IMR-90 (cell line): ENCODE results near the gene ARHGEF40.

ENCODE experiments used
- CEBPB ChIP-seq: IDR thresholded peaks from 2 replicates; pipeline ENCODE4 v1.6.1; 2012; ENCODE audit warnings: low read depth, low read length, improper control_type of control experiment
- CTCF ChIP-seq: conservative IDR thresholded peaks from 2 replicates; pipeline ENCODE4 v1.5.1; 2012; ENCODE audit warnings: mild to moderate bottlenecking, low read depth, low read length, improper control_type of control experiment
- MAFK ChIP-seq: IDR thresholded peaks from 2 replicates; pipeline ENCODE4 v1.6.1; 2012; ENCODE audit warnings: low read depth, low read length, improper control_type of control experiment
- MAZ ChIP-seq: IDR thresholded peaks from 2 replicates; pipeline ENCODE4 v1.6.1; 2012; ENCODE audit warnings: low read depth, mild to moderate bottlenecking, low read length, improper control_type of control experiment, moderate library complexity, borderline replicate concordance
- POLR2A ChIP-seq: IDR thresholded peaks from 2 replicates; pipeline ENCODE4 v1.6.1; 2012; ENCODE audit warnings: mild to moderate bottlenecking, low read depth, low read length
- RAD21 ChIP-seq: IDR thresholded peaks from 2 replicates; pipeline ENCODE4 v1.6.1; 2012; ENCODE audit warnings: low read length, improper control_type of control experiment
- RFX5 ChIP-seq: IDR thresholded peaks from 2 replicates; pipeline ENCODE4 v1.8.0; 2012; ENCODE audit warnings: low read depth, mild to moderate bottlenecking, low read length, moderate library complexity
- SMC3 ChIP-seq: fragments of 150-350 bp; IDR thresholded peaks from 2 replicates; pipeline ENCODE4 v1.6.1; 2016; ENCODE audit warnings: low read depth, mild to moderate bottlenecking, antibody characterized with exemption, low read length, moderate library complexity
- TF ChIP-seq, protein P1 (sequence below): fragments of 150-350 bp; IDR thresholded peaks from 2 replicates; pipeline ENCODE4 v1.6.1; 2017; ENCODE audit warnings: mild to moderate bottlenecking, antibody characterized with exemption, low read length, low read depth
- TF ChIP-seq, protein P2 (sequence below): fragments of 150-350 bp; IDR thresholded peaks from 2 replicates; pipeline ENCODE4 v1.6.1; 2016; ENCODE audit warnings: low read depth, mild to moderate bottlenecking, low read length, moderate library complexity, borderline replicate concordance

DNA sequence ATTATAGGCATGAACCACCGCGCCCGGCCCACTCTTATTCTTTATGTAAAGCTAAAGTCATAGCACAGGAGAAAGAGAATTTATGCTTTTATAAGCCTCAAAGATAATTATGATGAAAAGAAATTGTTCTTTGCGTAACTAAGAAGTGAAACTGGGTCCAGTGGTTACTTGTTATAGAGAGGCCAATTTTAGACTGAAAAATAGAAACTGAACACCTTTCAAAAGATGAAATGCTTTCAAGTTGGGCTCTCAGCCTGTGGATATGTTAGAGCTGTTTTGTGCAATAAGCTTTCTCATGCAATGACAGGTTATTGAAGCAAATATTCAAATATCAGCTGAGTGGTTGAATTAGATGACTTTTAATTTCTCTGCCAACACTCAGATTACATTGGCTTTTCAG is 38.7 kb downstream of the ARHGEF40 start:
- TF ChIP-seq MAFK, result no peak
- no peak for TF ChIP-seq POLR2A
- TF ChIP-seq CTCF, result no peak
- TF ChIP-seq, protein P1, sequence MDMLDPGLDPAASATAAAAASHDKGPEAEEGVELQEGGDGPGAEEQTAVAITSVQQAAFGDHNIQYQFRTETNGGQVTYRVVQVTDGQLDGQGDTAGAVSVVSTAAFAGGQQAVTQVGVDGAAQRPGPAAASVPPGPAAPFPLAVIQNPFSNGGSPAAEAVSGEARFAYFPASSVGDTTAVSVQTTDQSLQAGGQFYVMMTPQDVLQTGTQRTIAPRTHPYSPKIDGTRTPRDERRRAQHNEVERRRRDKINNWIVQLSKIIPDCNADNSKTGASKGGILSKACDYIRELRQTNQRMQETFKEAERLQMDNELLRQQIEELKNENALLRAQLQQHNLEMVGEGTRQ, result no peak
- TF ChIP-seq, protein P2, sequence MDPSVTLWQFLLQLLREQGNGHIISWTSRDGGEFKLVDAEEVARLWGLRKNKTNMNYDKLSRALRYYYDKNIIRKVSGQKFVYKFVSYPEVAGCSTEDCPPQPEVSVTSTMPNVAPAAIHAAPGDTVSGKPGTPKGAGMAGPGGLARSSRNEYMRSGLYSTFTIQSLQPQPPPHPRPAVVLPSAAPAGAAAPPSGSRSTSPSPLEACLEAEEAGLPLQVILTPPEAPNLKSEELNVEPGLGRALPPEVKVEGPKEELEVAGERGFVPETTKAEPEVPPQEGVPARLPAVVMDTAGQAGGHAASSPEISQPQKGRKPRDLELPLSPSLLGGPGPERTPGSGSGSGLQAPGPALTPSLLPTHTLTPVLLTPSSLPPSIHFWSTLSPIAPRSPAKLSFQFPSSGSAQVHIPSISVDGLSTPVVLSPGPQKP, result no peak
- no peak for TF ChIP-seq RFX5
- TF ChIP-seq SMC3, result no peak
- no peak for TF ChIP-seq MAZ
- no peak for TF ChIP-seq RAD21
- TF ChIP-seq CEBPB, result no peak
